ENCODE data around the gene CASP8AP2.

GRCh38 chr6:89873721-89874120 is 44.0 kb downstream of the CASP8AP2 start:
- TF ChIP-seq, protein P1, sequence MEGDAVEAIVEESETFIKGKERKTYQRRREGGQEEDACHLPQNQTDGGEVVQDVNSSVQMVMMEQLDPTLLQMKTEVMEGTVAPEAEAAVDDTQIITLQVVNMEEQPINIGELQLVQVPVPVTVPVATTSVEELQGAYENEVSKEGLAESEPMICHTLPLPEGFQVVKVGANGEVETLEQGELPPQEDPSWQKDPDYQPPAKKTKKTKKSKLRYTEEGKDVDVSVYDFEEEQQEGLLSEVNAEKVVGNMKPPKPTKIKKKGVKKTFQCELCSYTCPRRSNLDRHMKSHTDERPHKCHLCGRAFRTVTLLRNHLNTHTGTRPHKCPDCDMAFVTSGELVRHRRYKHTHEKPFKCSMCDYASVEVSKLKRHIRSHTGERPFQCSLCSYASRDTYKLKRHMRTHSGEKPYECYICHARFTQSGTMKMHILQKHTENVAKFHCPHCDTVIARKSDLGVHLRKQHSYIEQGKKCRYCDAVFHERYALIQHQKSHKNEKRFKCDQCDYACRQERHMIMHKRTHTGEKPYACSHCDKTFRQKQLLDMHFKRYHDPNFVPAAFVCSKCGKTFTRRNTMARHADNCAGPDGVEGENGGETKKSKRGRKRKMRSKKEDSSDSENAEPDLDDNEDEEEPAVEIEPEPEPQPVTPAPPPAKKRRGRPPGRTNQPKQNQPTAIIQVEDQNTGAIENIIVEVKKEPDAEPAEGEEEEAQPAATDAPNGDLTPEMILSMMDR (IDR thresholded peaks at IDR 0.05) = no peak
- TF ChIP-seq POLR2A (IDR thresholded peaks at IDR 0.05) (no peak), POLR2AphosphoS5 (IDR thresholded peaks at IDR 0.05; ENCODE audit: insufficient read depth in 1 of 2, low read depth in 1 of 2) (no peak)

Data from vagina (tissue), 2 donors.